Liver (tissue), 9 donors: ENCODE measurements around the gene GABBR2. TPM values are rescaled to one million over a fixed set of nuclear protein-coding genes. Genes with fewer than 3 reads are reported as not detected.

ENCODE experiments used
- DNase-seq: peaks from one replicate; pipeline ENCODE4 v3.0.0-alpha.2; 2017; ENCODE audit warnings: low spot score
- H3K27ac ChIP-seq, 2 donors: one replicate each; pipeline ENCODE4 v1.7.0; 2013; ENCODE audit warnings: inconsistent platforms in 2 of 2, low read length in 2 of 2, control low read depth in 1 of 2, low read depth in 1 of 2, mild to moderate bottlenecking in 1 of 2
- H3K27me3 ChIP-seq, 4 donors: one replicate each; pipeline versions ENCODE4 v1.6.1 to v1.7.0; 2013; ENCODE audit warnings: low read length in 3 of 4, inconsistent platforms in 1 of 4, mild to moderate bottlenecking in 1 of 4, moderate library complexity in 1 of 4; ENCODE audit not compliant: control insufficient read depth in 4 of 4, insufficient read depth in 4 of 4
- H3K36me3 ChIP-seq, 4 donors: one replicate each; pipeline versions ENCODE4 v1.6.1 to v1.7.0; 2013; ENCODE audit warnings: low read length in 3 of 4, mild to moderate bottlenecking in 3 of 4, low read depth in 1 of 4, moderate library complexity in 1 of 4; ENCODE audit not compliant: control insufficient read depth in 4 of 4, insufficient read depth in 3 of 4
- H3K4me1 ChIP-seq, 4 donors: one replicate each; pipeline versions ENCODE4 v1.6.1 to v1.7.0; 2013; ENCODE audit warnings: low read length in 3 of 4, mild to moderate bottlenecking in 3 of 4, moderate library complexity in 1 of 4; ENCODE audit not compliant: control insufficient read depth in 4 of 4, insufficient read depth in 4 of 4
- H3K4me3 ChIP-seq, 3 donors: one replicate each; pipeline versions ENCODE4 v1.6.1 to v1.7.0; 2013; ENCODE audit warnings: low read length in 3 of 3, control low read depth in 1 of 3, low read depth in 1 of 3, mild to moderate bottlenecking in 1 of 3
- H3K9ac ChIP-seq, 2 donors: one replicate each; pipeline ENCODE4 v1.7.0; 2013; ENCODE audit warnings: low read length in 2 of 2, mild to moderate bottlenecking in 2 of 2, moderate library complexity in 2 of 2, control low read depth in 1 of 2, low read depth in 1 of 2
- H3K9me3 ChIP-seq, 4 donors: one replicate each; pipeline versions ENCODE4 v1.6.1 to v1.7.0; 2013; ENCODE audit warnings: low read length in 3 of 4; ENCODE audit not compliant: control insufficient read depth in 4 of 4
- EGR1 ChIP-seq, 2 donors: IDR thresholded peaks; 2 replicates each; pipeline ENCODE4 v1.6.1; 2016 to 2018; ENCODE audit warnings: antibody characterized with exemption in 2 of 2, low read depth in 2 of 2
- FOXA1 ChIP-seq: IDR thresholded peaks from 2 replicates; pipeline ENCODE4 v1.6.1; 2016; ENCODE audit warnings: antibody characterized with exemption
- FOXA2 ChIP-seq: IDR thresholded peaks from 2 replicates; pipeline ENCODE4 v1.6.1; 2016; ENCODE audit warnings: antibody characterized with exemption
- GABPA ChIP-seq, 2 donors: IDR thresholded peaks in 1 of 2; conservative IDR thresholded peaks in 1 of 2; 2 replicates each; pipeline ENCODE4 v1.6.1; 2016; ENCODE audit warnings: antibody characterized with exemption in 2 of 2, mild to moderate bottlenecking in 1 of 2, moderate library complexity in 1 of 2
- HNF4A ChIP-seq, 2 donors: conservative IDR thresholded peaks; 2 replicates each; pipeline ENCODE4 v1.6.1; 2016; ENCODE audit warnings: antibody characterized with exemption in 2 of 2, mild to moderate bottlenecking in 2 of 2
- NR2F2 ChIP-seq: IDR thresholded peaks from 2 replicates; pipeline ENCODE4 v1.6.1; 2016; ENCODE audit warnings: antibody characterized with exemption
- RAD21 ChIP-seq, 2 donors: IDR thresholded peaks; 2 replicates each; pipeline ENCODE4 v1.6.1; 2016; ENCODE audit warnings: antibody characterized with exemption in 2 of 2, mild to moderate bottlenecking in 2 of 2
- RXRA ChIP-seq, 2 donors: IDR thresholded peaks; 2 replicates each; pipeline ENCODE4 v1.6.1; 2017 to 2018; ENCODE audit warnings: antibody characterized with exemption in 2 of 2, mild to moderate bottlenecking in 1 of 2
- SP1 ChIP-seq: IDR thresholded peaks from 2 replicates; pipeline ENCODE4 v1.6.1; 2018; ENCODE audit warnings: antibody characterized with exemption, mild to moderate bottlenecking
- TAF1 ChIP-seq: conservative IDR thresholded peaks from 2 replicates; pipeline ENCODE4 v1.6.1; 2016; ENCODE audit warnings: antibody characterized with exemption, mild to moderate bottlenecking
- YY1 ChIP-seq: IDR thresholded peaks from 2 replicates; pipeline ENCODE4 v1.6.1; 2016; ENCODE audit warnings: antibody characterized with exemption, mild to moderate bottlenecking
- WGBS: extraction: QIAGEN DNeasy Blood & Tissue Kit; methylation state at CpG from one replicate; pipeline ENCODE4 v1.1.7; 2013; 5-methylcytosine and 5-hydroxymethylcytosine counted together
- polyA plus RNA-seq, 2 donors: library from polyadenylated mRNA; stranded (reverse) in 1 of 2; unstranded in 1 of 2; fragments of 200-250 nt in 1 of 2; fragments of >200 nt in 1 of 2; fragmentation: Nextera tagmentation in 1 of 2; extraction: Ambion mirVana in 1 of 2; gene quantifications; one replicate each; pipeline versions ENCODE4 v1.2.1 to v1.2.3, GENCODE V29; 2013 to 2015
- total RNA-seq, 2 donors: library from RNA; depleted of rRNA; stranded (reverse); fragments of >200 nt; gene quantifications; one replicate each; pipeline ENCODE4 v1.2.3, GENCODE V29; 2014
- TF ChIP-seq, protein P1 (sequence below): fragments of 150-350 bp; IDR thresholded peaks from 2 replicates; pipeline ENCODE4 v1.5.1; 2017; ENCODE audit warnings: improper control_type of control experiment, low read depth, low read length; ENCODE audit not compliant: missing input control
- TF ChIP-seq, protein P2 (sequence below): IDR thresholded peaks from 2 replicates; pipeline ENCODE4 v1.6.1; 2016; ENCODE audit warnings: antibody characterized with exemption
- TF ChIP-seq, protein P3 (sequence below): IDR thresholded peaks from 2 replicates; pipeline ENCODE4 v1.6.1; 2016; ENCODE audit warnings: antibody characterized with exemption, mild to moderate bottlenecking
- TF ChIP-seq, protein P4 (sequence below): IDR thresholded peaks from 2 replicates; pipeline ENCODE4 v1.6.1; 2016; ENCODE audit warnings: antibody characterized with exemption
- TF ChIP-seq, protein P5 (sequence below): IDR thresholded peaks from 2 replicates; pipeline ENCODE4 v1.6.1; 2016; ENCODE audit warnings: antibody characterized with exemption
- donor health status: healthy.
- donor health status: healthy.
- donor health status: healthy.
- donor health status: healthy.
- donor health status: healthy.

GABBR2 gene
- total and polyA plus RNA-seq, 4 donors, result 0.03 to 0.23 (median 0.08) TPM; not detected in 1

DNA sequence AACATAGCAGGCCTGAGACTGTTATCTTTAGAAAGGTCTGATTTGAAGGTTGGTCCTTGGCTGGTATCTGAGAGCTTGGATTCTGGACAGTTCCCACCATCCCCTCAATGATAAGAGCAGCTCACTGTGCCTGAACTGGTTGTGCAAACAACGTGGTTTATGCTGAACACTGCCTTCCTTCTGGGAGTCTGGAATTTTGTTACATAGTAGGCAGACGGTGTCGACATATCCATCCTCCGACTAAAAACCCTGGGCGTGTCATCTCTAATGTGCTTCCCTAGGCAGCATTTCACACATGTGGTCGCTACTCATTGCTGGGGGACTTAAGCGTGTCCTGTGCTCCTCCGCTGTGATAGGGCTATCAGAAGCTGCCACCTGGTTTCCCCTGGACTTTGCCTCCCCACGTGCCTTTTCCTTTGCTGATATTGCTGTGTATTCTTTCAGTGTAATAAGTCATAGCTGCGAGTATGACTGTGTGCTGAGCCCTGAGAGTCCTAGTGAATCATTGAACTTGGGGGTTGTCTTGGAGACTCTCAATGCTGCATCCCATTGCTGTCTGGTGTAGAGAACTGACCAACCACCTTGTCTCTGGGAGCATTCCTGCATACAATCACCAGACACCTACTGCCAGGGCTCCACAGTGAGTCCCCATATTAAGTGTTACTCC lies 334.2 kb downstream of the GABBR2 start:
- Histone ChIP-seq H3K4me3 (no peak overlapping the region), H3K9ac (no peak overlapping the region), H3K4me1 (peaks cover 0 to 3% (median 0%) of the 10 kb centered on the region in 4 donors), H3K27ac (no peak overlapping the region), H3K9me3 (no peaks in the 10 kb centered on the region), H3K36me3 (no peaks in the 10 kb centered on the region), H3K27me3 (no peaks in the 10 kb centered on the region)
- DNase-seq, result no peak
- 22% methylated on average over 10 of the region's 10 CpGs for WGBS
- TF ChIP-seq YY1 (no peak), GABPA (IDR thresholded peaks at IDR 0.05 in 1 of 2, conservative IDR thresholded peaks at IDR 0.05 in 1 of 2) (no peak), HNF4A (conservative IDR thresholded peaks at IDR 0.05) (peak; percentile 43 to 46), RAD21 (IDR thresholded peaks at IDR 0.05) (no peak), FOXA1 (no peak), NR2F2 (no peak)
- TF ChIP-seq, protein P1, sequence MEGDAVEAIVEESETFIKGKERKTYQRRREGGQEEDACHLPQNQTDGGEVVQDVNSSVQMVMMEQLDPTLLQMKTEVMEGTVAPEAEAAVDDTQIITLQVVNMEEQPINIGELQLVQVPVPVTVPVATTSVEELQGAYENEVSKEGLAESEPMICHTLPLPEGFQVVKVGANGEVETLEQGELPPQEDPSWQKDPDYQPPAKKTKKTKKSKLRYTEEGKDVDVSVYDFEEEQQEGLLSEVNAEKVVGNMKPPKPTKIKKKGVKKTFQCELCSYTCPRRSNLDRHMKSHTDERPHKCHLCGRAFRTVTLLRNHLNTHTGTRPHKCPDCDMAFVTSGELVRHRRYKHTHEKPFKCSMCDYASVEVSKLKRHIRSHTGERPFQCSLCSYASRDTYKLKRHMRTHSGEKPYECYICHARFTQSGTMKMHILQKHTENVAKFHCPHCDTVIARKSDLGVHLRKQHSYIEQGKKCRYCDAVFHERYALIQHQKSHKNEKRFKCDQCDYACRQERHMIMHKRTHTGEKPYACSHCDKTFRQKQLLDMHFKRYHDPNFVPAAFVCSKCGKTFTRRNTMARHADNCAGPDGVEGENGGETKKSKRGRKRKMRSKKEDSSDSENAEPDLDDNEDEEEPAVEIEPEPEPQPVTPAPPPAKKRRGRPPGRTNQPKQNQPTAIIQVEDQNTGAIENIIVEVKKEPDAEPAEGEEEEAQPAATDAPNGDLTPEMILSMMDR, result no peak
- TF ChIP-seq, protein P2, sequence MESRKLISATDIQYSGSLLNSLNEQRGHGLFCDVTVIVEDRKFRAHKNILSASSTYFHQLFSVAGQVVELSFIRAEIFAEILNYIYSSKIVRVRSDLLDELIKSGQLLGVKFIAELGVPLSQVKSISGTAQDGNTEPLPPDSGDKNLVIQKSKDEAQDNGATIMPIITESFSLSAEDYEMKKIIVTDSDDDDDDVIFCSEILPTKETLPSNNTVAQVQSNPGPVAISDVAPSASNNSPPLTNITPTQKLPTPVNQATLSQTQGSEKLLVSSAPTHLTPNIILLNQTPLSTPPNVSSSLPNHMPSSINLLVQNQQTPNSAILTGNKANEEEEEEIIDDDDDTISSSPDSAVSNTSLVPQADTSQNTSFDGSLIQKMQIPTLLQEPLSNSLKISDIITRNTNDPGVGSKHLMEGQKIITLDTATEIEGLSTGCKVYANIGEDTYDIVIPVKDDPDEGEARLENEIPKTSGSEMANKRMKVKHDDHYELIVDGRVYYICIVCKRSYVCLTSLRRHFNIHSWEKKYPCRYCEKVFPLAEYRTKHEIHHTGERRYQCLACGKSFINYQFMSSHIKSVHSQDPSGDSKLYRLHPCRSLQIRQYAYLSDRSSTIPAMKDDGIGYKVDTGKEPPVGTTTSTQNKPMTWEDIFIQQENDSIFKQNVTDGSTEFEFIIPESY, result no peak

DNA sequence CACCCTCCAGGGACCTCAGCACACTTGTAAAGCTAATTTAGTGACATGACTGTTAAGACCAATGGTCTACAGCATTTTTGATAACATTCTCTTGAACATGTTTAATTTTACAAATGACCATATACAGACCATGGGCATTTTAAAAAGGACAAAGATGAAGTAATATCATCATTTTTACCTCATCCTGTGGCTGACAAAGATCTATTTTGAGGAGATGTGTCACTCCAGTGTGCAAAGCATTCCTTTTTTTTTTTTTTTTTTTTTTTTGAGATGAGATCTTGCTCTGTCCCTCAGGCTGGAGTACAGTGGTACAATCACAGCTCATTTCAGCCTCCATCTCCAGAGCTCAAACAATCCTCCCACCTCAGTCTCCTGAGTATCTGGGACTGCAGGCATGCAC lies 335.1 kb downstream of the GABBR2 start:
- Histone ChIP-seq H3K27me3 (no peaks in the 10 kb centered on the region), H3K36me3 (no peaks in the 10 kb centered on the region), H3K4me3 (no peak overlapping the region), H3K9me3 (no peaks in the 10 kb centered on the region), H3K9ac (no peak overlapping the region), H3K27ac (no peak overlapping the region), H3K4me1 (peaks cover 0 to 3% (median 0%) of the 10 kb centered on the region in 4 donors)
- no peak for TF ChIP-seq GABPA (IDR thresholded peaks at IDR 0.05 in 1 of 2, conservative IDR thresholded peaks at IDR 0.05 in 1 of 2)
- TF ChIP-seq FOXA2, result no peak
- TF ChIP-seq, protein P2, result no peak
- TF ChIP-seq, protein P1, result no peak
- TF ChIP-seq HNF4A (conservative IDR thresholded peaks at IDR 0.05), result no peak
- TF ChIP-seq EGR1 (IDR thresholded peaks at IDR 0.05; ENCODE audit: low read depth in 2 of 2), result no peak
- no peak for TF ChIP-seq SP1
- TF ChIP-seq RXRA (IDR thresholded peaks at IDR 0.05), result no peak
- TF ChIP-seq, protein P3, sequence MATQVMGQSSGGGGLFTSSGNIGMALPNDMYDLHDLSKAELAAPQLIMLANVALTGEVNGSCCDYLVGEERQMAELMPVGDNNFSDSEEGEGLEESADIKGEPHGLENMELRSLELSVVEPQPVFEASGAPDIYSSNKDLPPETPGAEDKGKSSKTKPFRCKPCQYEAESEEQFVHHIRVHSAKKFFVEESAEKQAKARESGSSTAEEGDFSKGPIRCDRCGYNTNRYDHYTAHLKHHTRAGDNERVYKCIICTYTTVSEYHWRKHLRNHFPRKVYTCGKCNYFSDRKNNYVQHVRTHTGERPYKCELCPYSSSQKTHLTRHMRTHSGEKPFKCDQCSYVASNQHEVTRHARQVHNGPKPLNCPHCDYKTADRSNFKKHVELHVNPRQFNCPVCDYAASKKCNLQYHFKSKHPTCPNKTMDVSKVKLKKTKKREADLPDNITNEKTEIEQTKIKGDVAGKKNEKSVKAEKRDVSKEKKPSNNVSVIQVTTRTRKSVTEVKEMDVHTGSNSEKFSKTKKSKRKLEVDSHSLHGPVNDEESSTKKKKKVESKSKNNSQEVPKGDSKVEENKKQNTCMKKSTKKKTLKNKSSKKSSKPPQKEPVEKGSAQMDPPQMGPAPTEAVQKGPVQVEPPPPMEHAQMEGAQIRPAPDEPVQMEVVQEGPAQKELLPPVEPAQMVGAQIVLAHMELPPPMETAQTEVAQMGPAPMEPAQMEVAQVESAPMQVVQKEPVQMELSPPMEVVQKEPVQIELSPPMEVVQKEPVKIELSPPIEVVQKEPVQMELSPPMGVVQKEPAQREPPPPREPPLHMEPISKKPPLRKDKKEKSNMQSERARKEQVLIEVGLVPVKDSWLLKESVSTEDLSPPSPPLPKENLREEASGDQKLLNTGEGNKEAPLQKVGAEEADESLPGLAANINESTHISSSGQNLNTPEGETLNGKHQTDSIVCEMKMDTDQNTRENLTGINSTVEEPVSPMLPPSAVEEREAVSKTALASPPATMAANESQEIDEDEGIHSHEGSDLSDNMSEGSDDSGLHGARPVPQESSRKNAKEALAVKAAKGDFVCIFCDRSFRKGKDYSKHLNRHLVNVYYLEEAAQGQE, result no peak
- TF ChIP-seq, protein P4, sequence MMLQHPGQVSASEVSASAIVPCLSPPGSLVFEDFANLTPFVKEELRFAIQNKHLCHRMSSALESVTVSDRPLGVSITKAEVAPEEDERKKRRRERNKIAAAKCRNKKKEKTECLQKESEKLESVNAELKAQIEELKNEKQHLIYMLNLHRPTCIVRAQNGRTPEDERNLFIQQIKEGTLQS, result no peak
- no peak for TF ChIP-seq TAF1
- no peak for TF ChIP-seq FOXA1
- TF ChIP-seq RAD21 (IDR thresholded peaks at IDR 0.05), result no peak
- TF ChIP-seq, protein P5, sequence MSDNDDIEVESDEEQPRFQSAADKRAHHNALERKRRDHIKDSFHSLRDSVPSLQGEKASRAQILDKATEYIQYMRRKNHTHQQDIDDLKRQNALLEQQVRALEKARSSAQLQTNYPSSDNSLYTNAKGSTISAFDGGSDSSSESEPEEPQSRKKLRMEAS, result no peak
- no peak for TF ChIP-seq NR2F2
- no peak for DNase-seq
